ENCODE data around the gene ADAM22.

- TF ChIP-seq CTCF (IDR thresholded peaks at IDR 0.05 in 8 of 11, conservative IDR thresholded peaks at IDR 0.05 in 3 of 11) (no peak), POLR2AphosphoS5 (IDR thresholded peaks at IDR 0.05) (no peak)
Observed at GRCh38 chr7:88206254-88206653, 272.2 kb downstream of the ADAM22 start.

All from spleen (tissue), 7 donors.